Fibroblast of lung (primary cell): ENCODE data around the gene SLC5A6. TPM values are rescaled to one million over a fixed set of nuclear protein-coding genes. Genes with fewer than 3 reads are reported as not detected.

Source experiments
- DNase-seq, 2 donors: peaks; one replicate each; pipeline versions ENCODE4 v3.0.0 to v3.0.0-alpha.2; 2010; ENCODE audit warnings: low read depth in 2 of 2
- H2AFZ ChIP-seq: 2 replicates; pipeline ENCODE4 v1.5.1; 2012; ENCODE audit warnings: low read length, control low read depth, inconsistent platforms
- H3K27ac ChIP-seq: 2 replicates; pipeline ENCODE4 v1.5.1; 2011; ENCODE audit warnings: low read length, control low read depth; ENCODE audit not compliant: insufficient read depth
- H3K27me3 ChIP-seq: 2 replicates; pipeline ENCODE4 v1.5.1; 2011; ENCODE audit warnings: mild to moderate bottlenecking, low read length; ENCODE audit not compliant: control insufficient read depth, insufficient read depth
- H3K36me3 ChIP-seq: 2 replicates; pipeline ENCODE4 v1.5.1; 2011; ENCODE audit warnings: low read length; ENCODE audit not compliant: control insufficient read depth, insufficient read depth
- H3K4me1 ChIP-seq: 2 replicates; pipeline ENCODE4 v1.5.1; 2011; ENCODE audit warnings: low read length; ENCODE audit not compliant: control insufficient read depth, insufficient read depth; ENCODE audit errors: extremely low read depth
- H3K4me2 ChIP-seq: 2 replicates; pipeline ENCODE4 v1.5.1; 2011; ENCODE audit warnings: low read length, control low read depth; ENCODE audit not compliant: insufficient read depth; ENCODE audit errors: extremely low read depth
- H3K4me3 ChIP-seq, 4 experiments: fragments of 200-600 bp in 1 of 4; sonication (generic) in 1 of 4; replicated peaks in 1 of 4; 2 replicates each; pipeline ENCODE4 v1.5.1; 2011 to 2016; ENCODE audit warnings: low read length in 4 of 4, low read depth in 3 of 4, mild to moderate bottlenecking in 3 of 4, control low read depth in 2 of 4, inconsistent platforms in 1 of 4, mixed read lengths in 1 of 4; ENCODE audit not compliant: insufficient read depth in 1 of 4; ENCODE audit errors: control extremely low read depth in 1 of 4
- H3K79me2 ChIP-seq: 2 replicates; pipeline ENCODE4 v1.5.1; 2012; ENCODE audit warnings: mild to moderate bottlenecking, low read length, inconsistent platforms; ENCODE audit not compliant: control insufficient read depth, insufficient read depth
- H3K9ac ChIP-seq: 2 replicates; pipeline ENCODE4 v1.5.1; 2011; ENCODE audit warnings: mild to moderate bottlenecking, low read length, control low read depth; ENCODE audit not compliant: insufficient read depth
- H3K9me3 ChIP-seq: 2 replicates; pipeline ENCODE4 v1.5.1; 2012; ENCODE audit warnings: low read depth, low read length; ENCODE audit not compliant: control insufficient read depth, insufficient read depth
- H4K20me1 ChIP-seq: 2 replicates; pipeline ENCODE4 v1.5.1; 2011; ENCODE audit warnings: low read length; ENCODE audit not compliant: control insufficient read depth, insufficient read depth; ENCODE audit errors: extremely low read depth
- CTCF ChIP-seq, 2 donors: IDR thresholded peaks in 1 of 2; conservative IDR thresholded peaks in 1 of 2; 1 replicate in 1 of 2; 2 replicates in 1 of 2; pipeline ENCODE4 v1.5.1; 2011 to 2012; ENCODE audit warnings: low read length in 2 of 2, control low read depth in 1 of 2, inconsistent platforms in 1 of 2, low read depth in 1 of 2, mild to moderate bottlenecking in 1 of 2
- EZH2 ChIP-seq: IDR thresholded peaks from 2 replicates; pipeline ENCODE4 v1.5.1; 2012; ENCODE audit warnings: low read length, control low read depth, mild to moderate bottlenecking; ENCODE audit errors: missing control alignments
- polyA minus RNA-seq: library from RNA; depleted of rRNA, polyadenylated mRNA; stranded (reverse); fragments of >200 nt; gene quantifications from 2 replicates; pipeline ENCODE4 v1.2.3, GENCODE V29; 2011; ENCODE audit warnings: low replicate concordance
- polyA plus RNA-seq, 2 donors: library from polyadenylated mRNA; depleted of rRNA in 1 of 2; stranded (reverse) in 1 of 2; unstranded in 1 of 2; fragments of >200 nt; gene quantifications; 2 replicates each; pipeline ENCODE4 v1.2.1, GENCODE V29; 2011 to 2012; ENCODE audit warnings: missing spikeins in 1 of 2
- total RNA-seq: library from RNA; depleted of rRNA; stranded (reverse); fragments of >200 nt; gene quantifications from 2 replicates; pipeline ENCODE4 v1.2.1, GENCODE V29; 2014

The SLC5A6 gene
- 13.9 and 18.5 TPM in 2 replicates for total RNA-seq
- 11.5 and 21.0 TPM in 2 replicates for polyA plus RNA-seq
- 10.8 and 17.9 TPM in 2 replicates for polyA plus RNA-seq (2012)
- polyA minus RNA-seq: 59.2 and 144 TPM in 2 replicates

- H3K36me3 ChIP-seq: peaks cover 4% of the 10 kb centered on the region
- H3K9ac ChIP-seq: peak within 1 kb of the TSS; percentile 98
- no peaks in the 10 kb centered on the region for H4K20me1 ChIP-seq
- peak; percentile 85 to 86 for DNase-seq
- H3K79me2 ChIP-seq: peaks cover 6% of the 10 kb centered on the region
- H3K4me3 ChIP-seq: peak within 1 kb of the TSS; percentile 74 to 94 (median 88)
- no peaks in the 10 kb centered on the region for H3K9me3 ChIP-seq
- H3K4me1 ChIP-seq: peaks cover 6% of the 10 kb centered on the region
- peak within 1 kb of the TSS; percentile 99 for H3K27ac ChIP-seq
- peak within 1 kb of the TSS; percentile 100 for H3K4me2 ChIP-seq
- TF ChIP-seq EZH2 (no peak), CTCF (conservative IDR thresholded peaks at IDR 0.05 in 1 of 2, IDR thresholded peaks at IDR 0.05 in 1 of 2; ENCODE audit: low read depth in 1 of 2, low read length in 2 of 2) (no peak)
- H2AFZ ChIP-seq: peak within 1 kb of the TSS; percentile 93
- no peaks in the 10 kb centered on the region for H3K27me3 ChIP-seq
These were observed at the start of gene SLC5A6, which contains the start of gene ATRAID for GRCh38 chr2:27211943-27212625. Gene SLC5A6 (minus strand): TSS chr2:27212268. CDS start chr2:27207650, 4,618 bp downstream. Gene ATRAID (plus strand): TSS chr2:27212041. CDS start chr2:27212369, 328 bp downstream.

GRCh38 chr2:27261241-27261925 is 49.3 kb upstream of the SLC5A6 start:
- H3K27ac ChIP-seq: no peak overlapping the region
- H3K4me2 ChIP-seq: no peak overlapping the region
- H3K4me3 ChIP-seq: no peak overlapping the region
- H3K27me3 ChIP-seq: peaks cover 67% of the 10 kb centered on the region
- no peak for DNase-seq
- no peaks in the 10 kb centered on the region for H3K79me2 ChIP-seq
- H3K4me1 ChIP-seq: peaks cover 2% of the 10 kb centered on the region
- H3K9ac ChIP-seq: no peak overlapping the region
- TF ChIP-seq CTCF (conservative IDR thresholded peaks at IDR 0.05 in 1 of 2, IDR thresholded peaks at IDR 0.05 in 1 of 2; ENCODE audit: low read depth in 1 of 2, low read length in 2 of 2) (no peak), EZH2 (peak; percentile 87)
- no peaks in the 10 kb centered on the region for H3K36me3 ChIP-seq
- no peaks in the 10 kb centered on the region for H3K9me3 ChIP-seq
- H2AFZ ChIP-seq: no peak overlapping the region
- no peaks in the 10 kb centered on the region for H4K20me1 ChIP-seq

GRCh38 chr2:27258051-27258450 is 46.0 kb upstream of the SLC5A6 start:
- no peaks in the 10 kb centered on the region for H3K9me3 ChIP-seq
- TF ChIP-seq CTCF (conservative IDR thresholded peaks at IDR 0.05 in 1 of 2, IDR thresholded peaks at IDR 0.05 in 1 of 2; ENCODE audit: low read depth in 1 of 2, low read length in 2 of 2): no peak
- no peak for TF ChIP-seq EZH2
- peaks cover 14% of the 10 kb centered on the region for H3K4me1 ChIP-seq
- H3K4me3 ChIP-seq: no peak overlapping the region
- H3K79me2 ChIP-seq: no peaks in the 10 kb centered on the region
- H3K4me2 ChIP-seq: no peak overlapping the region
- H4K20me1 ChIP-seq: no peaks in the 10 kb centered on the region
- no peak overlapping the region for H3K27ac ChIP-seq
- H3K27me3 ChIP-seq: peaks cover 35% of the 10 kb centered on the region
- H3K9ac ChIP-seq: no peak overlapping the region
- no peaks in the 10 kb centered on the region for H3K36me3 ChIP-seq
- DNase-seq: no peak
- no peak overlapping the region for H2AFZ ChIP-seq
